ENCODE measurements around the gene ZNRD2.

Gene ZNRD2

DNA sequence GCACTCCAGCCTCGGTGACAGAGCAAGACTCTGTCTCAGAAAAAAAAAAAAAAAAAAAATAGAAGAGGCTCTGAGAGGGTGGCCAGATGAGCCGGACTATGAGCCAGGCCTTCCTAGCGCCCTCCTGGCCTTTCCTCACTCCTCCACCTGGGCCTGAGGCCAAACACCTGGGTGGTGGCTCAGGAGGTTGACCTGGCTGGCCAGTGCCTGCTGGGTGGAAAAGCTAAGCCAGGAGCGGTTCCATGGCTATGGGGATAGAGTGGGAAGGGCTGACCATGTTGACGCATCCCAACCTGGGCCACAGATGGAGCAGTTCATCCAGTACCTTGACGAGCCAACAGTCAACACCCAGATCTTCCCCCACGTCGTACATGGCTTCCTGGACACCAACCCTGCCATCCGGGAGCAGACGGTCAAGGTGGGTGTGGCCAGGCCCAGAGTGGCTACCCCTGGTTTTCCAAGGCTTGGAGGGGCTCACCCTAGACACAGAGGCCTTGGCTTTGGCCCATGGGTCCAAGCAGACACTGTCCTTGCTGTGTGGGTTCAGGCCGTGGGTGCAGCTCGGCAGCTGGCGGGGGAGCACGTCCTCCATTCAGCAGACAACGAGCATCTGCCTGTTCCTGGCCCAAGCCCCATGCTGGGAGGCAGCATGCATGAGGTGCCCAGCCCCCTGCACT, 37.8 kb upstream of the ZNRD2 start:
- no peak for DNase-seq
- Histone ChIP-seq H3K27me3 (replicated peaks) (no peaks in the 10 kb centered on the region), H3K27ac (no peak overlapping the region), H3K36me3 (replicated peaks) (peaks cover 82% of the 10 kb centered on the region), H3K4me3 (ENCODE audit: low read depth, low read length) (no peak overlapping the region)
- in situ Hi-C loops (cut with HindIII; ENCODE audit: low pct_ligation_motif_present, low sequenced_read_pairs) = no loop called here
- TF ChIP-seq, protein P1, sequence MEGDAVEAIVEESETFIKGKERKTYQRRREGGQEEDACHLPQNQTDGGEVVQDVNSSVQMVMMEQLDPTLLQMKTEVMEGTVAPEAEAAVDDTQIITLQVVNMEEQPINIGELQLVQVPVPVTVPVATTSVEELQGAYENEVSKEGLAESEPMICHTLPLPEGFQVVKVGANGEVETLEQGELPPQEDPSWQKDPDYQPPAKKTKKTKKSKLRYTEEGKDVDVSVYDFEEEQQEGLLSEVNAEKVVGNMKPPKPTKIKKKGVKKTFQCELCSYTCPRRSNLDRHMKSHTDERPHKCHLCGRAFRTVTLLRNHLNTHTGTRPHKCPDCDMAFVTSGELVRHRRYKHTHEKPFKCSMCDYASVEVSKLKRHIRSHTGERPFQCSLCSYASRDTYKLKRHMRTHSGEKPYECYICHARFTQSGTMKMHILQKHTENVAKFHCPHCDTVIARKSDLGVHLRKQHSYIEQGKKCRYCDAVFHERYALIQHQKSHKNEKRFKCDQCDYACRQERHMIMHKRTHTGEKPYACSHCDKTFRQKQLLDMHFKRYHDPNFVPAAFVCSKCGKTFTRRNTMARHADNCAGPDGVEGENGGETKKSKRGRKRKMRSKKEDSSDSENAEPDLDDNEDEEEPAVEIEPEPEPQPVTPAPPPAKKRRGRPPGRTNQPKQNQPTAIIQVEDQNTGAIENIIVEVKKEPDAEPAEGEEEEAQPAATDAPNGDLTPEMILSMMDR (IDR thresholded peaks at IDR 0.05; ENCODE audit: low read depth, low read length, missing control alignments) = no peak

DNA sequence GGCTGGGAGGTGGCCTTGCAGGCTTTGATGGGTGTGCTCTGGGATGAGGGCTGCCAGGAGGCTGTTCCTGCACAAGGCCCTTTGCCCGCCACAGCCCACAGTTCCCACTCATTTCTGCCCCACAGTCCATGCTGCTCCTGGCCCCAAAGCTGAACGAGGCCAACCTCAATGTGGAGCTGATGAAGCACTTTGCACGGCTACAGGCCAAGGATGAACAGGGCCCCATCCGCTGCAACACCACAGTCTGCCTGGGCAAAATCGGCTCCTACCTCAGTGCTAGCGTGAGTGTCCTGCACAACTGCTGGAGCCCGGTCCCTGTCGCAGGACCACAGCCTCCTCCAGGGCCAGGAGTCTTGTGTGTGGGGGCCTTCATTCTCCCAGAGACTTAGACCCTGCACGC, 35.2 kb upstream of the ZNRD2 start:
- Histone ChIP-seq H3K4me3 (ENCODE audit: low read depth, low read length) (no peak overlapping the region), H3K27me3 (replicated peaks) (no peaks in the 10 kb centered on the region), H3K36me3 (replicated peaks) (peaks cover 88% of the 10 kb centered on the region), H3K27ac (no peak overlapping the region)
- TF ChIP-seq, protein P1 (IDR thresholded peaks at IDR 0.05; ENCODE audit: low read depth, low read length, missing control alignments) = no peak
- no peak for DNase-seq
- in situ Hi-C loops (cut with HindIII; ENCODE audit: low pct_ligation_motif_present, low sequenced_read_pairs) = no loop called here

DNA sequence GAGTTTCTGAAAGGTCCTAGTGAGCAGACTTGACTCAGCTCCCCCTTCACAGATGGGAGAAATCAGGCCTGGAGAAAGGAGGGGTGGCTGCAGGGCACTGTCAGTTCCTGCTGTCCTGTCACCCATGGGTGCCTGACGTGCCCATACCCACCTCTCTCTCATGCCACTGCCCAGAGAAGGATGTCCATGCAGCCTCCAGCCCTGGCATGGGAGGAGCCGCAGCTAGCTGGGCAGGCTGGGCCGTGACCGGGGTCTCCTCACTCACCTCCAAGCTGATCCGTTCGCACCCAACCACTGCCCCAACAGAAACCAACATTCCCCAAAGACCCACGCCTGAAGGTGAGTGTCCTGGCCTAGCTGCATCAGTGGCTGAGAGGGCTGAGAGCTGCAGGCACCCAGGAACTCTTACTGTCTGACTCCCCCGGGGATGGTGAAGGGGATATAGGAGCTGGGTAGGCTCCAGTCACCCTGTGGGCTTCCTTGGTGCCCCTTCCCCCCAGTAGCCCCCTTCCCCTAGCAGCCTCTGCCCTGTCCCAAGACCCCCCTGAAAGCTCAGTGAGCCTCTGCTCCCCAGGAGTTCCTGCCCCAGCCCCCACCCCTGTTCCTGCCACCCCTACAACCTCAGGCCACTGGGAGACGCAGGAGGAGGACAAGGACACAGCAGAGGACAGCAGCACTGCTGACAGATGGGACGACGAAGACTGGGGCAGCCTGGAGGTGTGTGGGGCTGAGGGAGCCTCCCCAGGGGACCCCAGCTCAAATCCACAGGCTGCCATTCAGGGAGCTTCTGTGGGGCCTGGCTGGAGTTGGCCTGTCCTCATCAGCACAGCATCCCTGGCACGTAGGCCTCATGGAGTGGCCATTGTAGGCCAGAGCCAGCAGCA, 33.6 kb upstream of the ZNRD2 start:
- no peaks in the 10 kb centered on the region for H3K27me3 ChIP-seq (replicated peaks)
- H3K4me3 ChIP-seq (ENCODE audit: low read depth, low read length) = no peak overlapping the region
- TF ChIP-seq, protein P1 (IDR thresholded peaks at IDR 0.05; ENCODE audit: low read depth, low read length, missing control alignments) = no peak
- peaks cover 83% of the 10 kb centered on the region for H3K36me3 ChIP-seq (replicated peaks)
- in situ Hi-C loops (cut with HindIII; ENCODE audit: low pct_ligation_motif_present, low sequenced_read_pairs) = no loop called here
- H3K27ac ChIP-seq = no peak overlapping the region
- DNase-seq = no peak

DNA sequence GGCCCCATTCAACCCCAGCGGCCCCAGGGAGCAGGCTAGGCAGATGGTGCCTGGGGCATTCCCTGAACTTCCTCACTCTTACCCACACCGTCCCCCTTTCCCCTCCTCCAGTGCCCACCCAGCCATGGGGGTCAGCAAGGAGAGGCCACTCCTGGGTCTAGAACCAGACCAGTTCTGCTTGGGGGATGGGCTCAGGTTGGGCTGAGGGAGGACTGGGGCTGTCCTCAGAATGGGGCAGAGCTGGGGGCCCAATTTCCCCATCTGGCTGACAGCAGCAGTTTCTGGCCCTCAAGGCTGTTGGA, 33.0 kb upstream of the ZNRD2 start:
- TF ChIP-seq, protein P1 (IDR thresholded peaks at IDR 0.05; ENCODE audit: low read depth, low read length, missing control alignments) = no peak
- Histone ChIP-seq H3K27ac (no peak overlapping the region), H3K27me3 (replicated peaks) (no peaks in the 10 kb centered on the region), H3K4me3 (ENCODE audit: low read depth, low read length) (no peak overlapping the region), H3K36me3 (replicated peaks) (peaks cover 83% of the 10 kb centered on the region)
- DNase-seq = no peak
- in situ Hi-C loops (cut with HindIII; ENCODE audit: low pct_ligation_motif_present, low sequenced_read_pairs) = no loop called here

DNA sequence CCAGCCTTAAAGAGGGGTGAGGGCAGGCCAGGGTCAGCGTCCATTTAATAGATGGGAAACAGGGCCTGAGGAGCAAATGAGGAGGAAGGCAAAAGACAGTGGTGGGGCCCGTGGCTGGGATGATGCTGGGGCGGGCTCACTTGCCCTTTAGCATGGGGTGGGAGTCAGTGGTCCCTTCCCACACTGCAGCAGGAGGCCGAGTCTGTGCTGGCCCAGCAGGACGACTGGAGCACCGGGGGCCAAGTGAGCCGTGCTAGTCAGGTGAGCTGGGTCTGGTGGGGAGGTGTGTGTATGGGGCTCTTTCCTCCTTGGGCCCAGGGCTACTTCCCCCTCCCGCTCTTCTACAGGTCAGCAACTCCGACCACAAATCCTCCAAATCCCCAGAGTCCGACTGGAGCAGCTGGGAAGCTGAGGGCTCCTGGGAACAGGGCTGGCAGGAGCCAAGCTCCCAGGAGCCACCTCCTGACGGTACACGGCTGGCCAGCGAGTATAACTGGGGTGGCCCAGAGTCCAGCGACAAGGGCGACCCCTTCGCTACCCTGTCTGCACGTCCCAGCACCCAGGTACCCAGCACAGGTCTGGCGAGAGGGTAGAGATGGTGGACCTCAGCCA, 32.6 kb upstream of the ZNRD2 start:
- TF ChIP-seq, protein P1 (IDR thresholded peaks at IDR 0.05; ENCODE audit: low read depth, low read length, missing control alignments) = no peak
- Histone ChIP-seq H3K27ac (no peak overlapping the region), H3K4me3 (ENCODE audit: low read depth, low read length) (no peak overlapping the region), H3K27me3 (replicated peaks) (no peaks in the 10 kb centered on the region), H3K36me3 (replicated peaks) (peaks cover 82% of the 10 kb centered on the region)
- in situ Hi-C loops (cut with HindIII; ENCODE audit: low pct_ligation_motif_present, low sequenced_read_pairs) = no loop called here
- no peak for DNase-seq

Measured in brain microvascular endothelial cell (primary cell).